Activated CD8-positive, alpha-beta memory T cell treated with anti-CD3 and anti-CD28 coated beads for 48 hours (primary cell): ENCODE measurements around the gene F7.

ENCODE experiments used
- DNase-seq, 3 experiments: peaks; one replicate each; pipeline ENCODE4 v3.0.0-alpha.2; 2020; ENCODE audit warnings: low read depth in 2 of 3, low spot score in 2 of 3

The F7 gene

GRCh38 chr13:113129921-113130750, 24.5 kb downstream of the F7 start:
- no peak for DNase-seq

DNA sequence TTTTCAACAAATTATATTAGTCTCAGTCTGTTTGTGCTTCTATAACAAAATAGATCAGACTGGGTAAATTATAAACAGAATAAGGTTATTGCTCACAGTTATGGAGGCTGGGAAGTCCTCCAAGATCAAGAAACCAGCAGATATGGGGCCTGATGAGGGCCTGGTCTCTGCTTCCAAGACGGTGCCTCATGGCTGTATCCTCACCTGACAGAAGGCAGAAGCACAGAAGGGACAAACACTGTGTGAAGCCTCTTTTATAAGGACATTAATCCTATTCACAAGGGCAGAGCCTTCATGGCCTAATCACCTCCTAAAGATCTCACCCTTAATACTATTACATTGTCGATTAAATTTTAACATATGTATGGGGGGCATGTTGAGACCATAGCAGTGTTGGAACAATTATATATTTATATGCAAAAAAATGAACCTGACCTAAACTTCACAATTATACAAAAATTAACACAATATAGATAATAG, 29.7 kb downstream of the F7 start:
- no peak for DNase-seq

GRCh38 chr13:113137691-113138298, 32.2 kb downstream of the F7 start:
- DNase-seq = no peak

DNA sequence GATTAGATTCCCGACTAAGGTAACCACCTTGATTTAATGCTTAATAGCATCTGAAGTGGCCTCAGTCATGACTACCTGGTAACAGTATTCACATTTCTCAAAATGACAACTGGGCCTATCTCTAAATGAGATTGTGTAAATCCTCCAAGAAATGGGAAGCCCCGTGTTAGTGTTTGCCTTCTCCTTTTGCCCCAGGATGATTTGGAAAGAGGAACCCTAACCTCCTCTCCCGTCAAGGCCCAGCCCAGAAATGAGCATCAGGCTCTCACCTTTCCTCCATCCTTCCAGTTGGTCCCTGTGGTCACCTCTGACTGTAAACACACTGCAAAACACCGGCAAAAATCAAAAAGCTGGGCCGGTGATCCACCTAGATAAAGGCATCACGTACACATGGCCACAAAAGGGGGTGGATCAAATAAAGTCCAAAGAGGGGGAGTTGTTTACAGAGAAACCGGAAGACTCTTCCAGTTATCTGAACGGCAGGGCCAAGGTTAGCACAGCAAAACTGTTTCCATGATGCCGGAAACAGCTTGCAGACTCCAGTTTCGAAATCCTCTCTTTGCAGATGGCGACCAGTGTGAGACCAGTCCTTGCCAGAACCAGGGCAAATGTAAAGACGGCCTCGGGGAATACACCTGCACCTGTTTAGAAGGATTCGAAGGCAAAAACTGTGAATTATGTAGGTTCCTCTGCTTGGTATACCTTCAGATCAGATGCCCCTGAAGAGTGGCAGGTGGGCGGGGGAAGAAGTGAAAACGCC, 33.4 kb downstream of the F7 start:
- DNase-seq = no peak

DNA sequence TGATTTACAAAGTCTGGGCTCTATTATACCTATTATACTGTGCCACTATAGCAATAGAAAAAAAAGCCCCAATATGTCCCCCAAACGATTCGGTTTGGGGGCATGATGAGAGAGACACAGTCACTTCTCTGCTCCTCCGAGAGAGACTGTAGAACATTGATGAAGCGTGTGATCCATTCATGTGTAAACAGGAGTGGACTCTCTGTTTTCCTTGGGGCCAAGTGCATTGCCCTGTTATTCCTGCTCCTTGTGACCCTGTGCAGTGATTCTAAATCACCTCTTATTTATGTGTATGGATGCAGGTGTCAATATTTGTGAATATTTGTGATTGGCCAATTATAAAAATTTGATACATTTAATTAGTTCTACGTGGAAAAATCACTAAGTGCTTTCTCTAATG, 34.0 kb downstream of the F7 start:
- no peak for DNase-seq

GRCh38 chr13:113140677-113141600, 35.3 kb downstream of the F7 start:
- no peak for DNase-seq

DNA sequence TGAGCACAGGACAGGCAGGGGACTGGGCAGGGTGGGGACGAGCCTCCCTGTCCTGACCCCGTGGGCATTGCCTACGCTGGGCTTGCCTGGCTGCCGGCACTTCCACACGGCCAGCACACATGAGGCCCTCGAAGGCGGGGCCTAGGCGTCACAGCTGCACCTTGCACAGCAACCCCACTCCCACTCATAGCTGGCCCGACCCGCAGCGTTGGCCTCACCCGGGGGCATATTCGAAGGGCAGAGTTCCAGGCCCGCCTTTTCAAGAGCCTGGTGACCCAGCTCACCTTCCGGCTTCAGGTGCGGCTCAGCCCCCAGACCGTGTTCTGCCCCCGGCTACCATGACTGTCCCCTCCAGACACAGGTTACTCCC, 36.0 kb downstream of the F7 start:
- DNase-seq = no peak

DNA sequence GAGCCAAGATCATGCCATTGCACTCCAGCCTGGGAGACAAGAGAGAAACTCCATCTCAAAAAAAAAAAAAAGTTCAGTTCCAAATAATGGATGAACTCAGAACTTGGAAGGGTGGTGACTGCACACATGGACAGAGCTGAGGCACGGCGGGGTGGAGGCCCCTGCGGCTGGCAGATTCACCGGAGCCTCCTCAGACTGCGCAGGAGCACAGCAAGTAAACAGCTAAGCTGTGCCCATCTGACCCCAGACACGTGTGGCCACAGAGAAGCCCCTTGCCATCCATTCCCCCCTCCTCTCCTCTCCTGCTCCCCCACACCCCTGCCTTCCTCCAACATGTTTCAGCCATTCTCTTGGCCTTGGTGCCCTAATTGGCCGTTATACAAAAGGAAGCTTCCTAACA, 37.3 kb downstream of the F7 start:
- no peak for DNase-seq

DNA sequence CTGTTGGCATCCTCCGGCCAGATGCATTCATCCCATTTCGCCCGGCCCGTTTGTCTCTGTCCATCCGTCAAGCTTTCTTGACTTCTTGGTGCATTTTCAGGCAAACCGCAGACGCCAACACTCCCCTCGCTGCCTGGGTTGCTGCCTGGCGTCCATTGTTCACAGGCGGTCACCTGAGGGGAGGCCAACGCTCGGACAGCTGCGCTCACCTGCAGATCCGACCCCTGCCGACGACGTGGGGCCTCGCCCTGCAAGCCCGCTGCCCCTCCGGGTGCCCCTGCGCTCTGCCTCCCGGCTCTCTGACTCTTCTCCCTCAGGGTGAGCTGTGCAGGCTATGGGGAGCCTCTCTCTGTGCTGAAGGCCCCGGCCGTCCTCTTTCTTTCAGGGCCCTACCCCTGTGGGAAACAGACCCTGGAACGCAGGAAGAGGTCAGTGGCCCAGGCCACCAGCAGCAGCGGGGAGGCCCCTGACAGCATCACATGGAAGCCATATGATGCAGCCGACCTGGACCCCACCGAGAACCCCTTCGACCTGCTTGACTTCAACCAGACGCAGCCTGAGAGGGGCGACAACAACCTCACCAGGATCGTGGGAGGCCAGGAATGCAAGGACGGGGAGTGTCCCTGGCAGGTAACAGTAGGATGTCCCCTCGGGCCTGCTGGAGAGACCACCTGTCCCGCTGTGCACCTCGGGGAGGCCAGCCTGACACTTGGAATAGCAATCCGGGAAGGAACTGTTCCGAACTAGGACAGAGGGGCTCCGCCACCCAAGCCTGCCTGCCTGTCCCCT, 38.1 kb downstream of the F7 start:
- no peak for DNase-seq

- DNase-seq = no peak
These were observed 38.7 kb downstream of the F7 start for GRCh38 chr13:113144255-113144629.

GRCh38 chr13:113145496-113145895, 39.9 kb downstream of the F7 start:
- peak in 1 of 3 experiments; percentile 34 for DNase-seq

GRCh38 chr13:113145911-113146598, 40.5 kb downstream of the F7 start:
- DNase-seq = no peak

- no peak for DNase-seq
These were observed 41.2 kb downstream of the F7 start for GRCh38 chr13:113146750-113147149.

DNA sequence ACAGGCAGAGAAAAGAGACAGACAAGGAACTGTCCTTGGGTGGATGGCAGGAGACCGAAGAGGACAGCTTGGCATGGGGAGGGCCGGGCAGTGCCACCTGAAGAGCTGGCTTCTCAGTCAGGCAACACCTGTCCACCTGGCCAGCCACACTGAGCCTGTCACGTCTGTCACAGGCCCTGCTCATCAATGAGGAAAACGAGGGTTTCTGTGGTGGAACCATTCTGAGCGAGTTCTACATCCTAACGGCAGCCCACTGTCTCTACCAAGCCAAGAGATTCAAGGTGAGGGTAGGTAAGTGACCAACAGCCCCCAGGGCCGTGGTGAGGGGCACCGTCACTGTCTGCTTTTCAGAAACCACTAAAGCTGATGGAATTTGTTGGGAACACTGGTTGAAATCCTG, 41.6 kb downstream of the F7 start:
- no peak for DNase-seq

DNA sequence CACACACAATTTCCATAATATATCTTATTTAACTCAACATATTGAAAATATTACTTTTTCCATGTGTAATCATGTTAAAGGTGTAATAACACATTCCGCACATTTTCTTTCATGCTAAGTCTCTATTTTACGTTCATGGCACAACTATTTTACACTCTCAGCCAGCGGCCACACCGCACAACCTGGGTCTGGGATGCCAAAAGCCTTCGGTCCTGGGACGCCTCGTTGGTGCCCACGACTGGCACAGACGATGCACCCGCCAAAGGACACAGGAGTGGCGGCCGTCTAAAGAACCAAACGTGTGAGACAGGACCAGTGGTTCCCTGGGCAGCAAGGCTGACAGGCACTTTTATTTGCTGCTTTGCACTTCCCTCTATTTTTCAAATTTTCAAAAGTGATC, 42.8 kb downstream of the F7 start:
- DNase-seq = no peak

GRCh38 chr13:113148940-113149503, 43.4 kb downstream of the F7 start:
- no peak for DNase-seq

DNA sequence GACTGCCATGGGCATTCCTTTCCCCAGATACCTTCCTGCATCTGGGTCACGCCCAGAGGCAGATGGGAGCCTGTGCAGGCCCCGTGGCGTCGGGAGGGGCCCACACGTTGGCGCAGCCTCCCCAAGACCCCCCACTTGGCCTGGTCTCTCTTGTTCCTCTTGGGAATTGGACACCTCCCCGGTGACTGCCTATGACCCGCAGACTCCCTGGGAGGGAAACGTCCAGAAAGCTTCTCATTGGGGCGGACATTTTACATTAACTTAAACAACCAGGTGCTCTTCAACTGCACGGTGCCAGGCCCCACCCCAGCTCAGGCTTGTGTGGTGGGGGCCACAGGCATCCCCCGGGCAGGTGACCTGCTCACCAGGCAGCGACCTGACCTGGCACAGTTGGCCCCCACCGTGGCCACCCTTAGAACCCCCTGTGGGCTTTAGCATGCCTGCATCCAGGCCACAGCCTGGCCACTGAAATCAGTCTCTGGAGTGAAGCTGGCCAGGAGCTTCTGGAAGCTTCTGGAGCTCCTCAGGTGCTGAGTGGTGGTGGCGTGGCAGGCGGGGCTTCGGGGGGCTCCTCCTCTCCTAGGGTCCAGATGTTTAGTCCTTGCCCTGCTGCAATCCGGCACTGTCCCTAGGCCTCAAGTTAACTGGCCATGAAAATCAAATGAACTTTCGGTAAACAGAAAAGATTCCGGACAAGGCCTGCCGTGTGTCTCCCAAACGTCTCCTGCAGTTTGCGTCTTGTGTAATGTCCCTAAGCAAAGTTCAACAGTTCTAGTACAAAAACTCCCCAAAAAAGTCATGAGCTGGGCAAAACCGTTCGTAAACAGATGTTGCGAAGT, 44.3 kb downstream of the F7 start:
- no peak for DNase-seq
